Stomach (tissue), 9 donors: ENCODE data around the gene ACCS. TPM values are rescaled to one million over a fixed set of nuclear protein-coding genes. Genes with fewer than 3 reads are reported as not detected.

Experiments
- DNase-seq, 2 donors: peaks; one replicate each; pipeline versions ENCODE4 v3.0.0 to v3.0.0-alpha.2; 2013 to 2019
- H3K27ac ChIP-seq, 5 donors: fragments of 200-600 bp in 4 of 5; sonication (generic) in 4 of 5; one replicate each; pipeline ENCODE4 v1.5.1; 2013 to 2019; ENCODE audit warnings: mild to moderate bottlenecking in 1 of 5, moderate library complexity in 1 of 5
- H3K27me3 ChIP-seq, 3 donors: fragments of 200-600 bp; sonication (generic); one replicate each; pipeline ENCODE4 v1.5.1; 2017 to 2019; ENCODE audit warnings: mixed run types in 1 of 3
- H3K36me3 ChIP-seq, 4 donors: fragments of 200-600 bp; sonication (generic); 1 replicate in 3 of 4; 2 replicates in 1 of 4; pipeline ENCODE4 v1.5.1; 2016 to 2019
- H3K4me1 ChIP-seq, 4 donors: fragments of 200-600 bp; sonication (generic); one replicate each; pipeline ENCODE4 v1.5.1; 2016 to 2019
- H3K4me3 ChIP-seq, 4 donors: fragments of 200-600 bp; sonication (generic) in 3 of 4; one replicate each; pipeline ENCODE4 v1.5.1; 2016 to 2019; ENCODE audit warnings: mild to moderate bottlenecking in 1 of 4
- H3K9me3 ChIP-seq, 4 donors: fragments of 200-600 bp; sonication (generic); one replicate each; pipeline ENCODE4 v1.5.1; 2016 to 2019
- CTCF ChIP-seq, 7 experiments: fragments of 450-650 bp in 4 of 7; fragments of 200-600 bp in 3 of 7; sonication (generic) in 3 of 7; IDR thresholded peaks; one replicate each; pipeline ENCODE4 v1.5.1; 2016 to 2019; ENCODE audit warnings: antibody characterized with exemption in 7 of 7, control low read depth in 2 of 7, mild to moderate bottlenecking in 1 of 7
- EP300 ChIP-seq: sonication (generic); formaldehyde crosslinking; IDR thresholded peaks from one replicate; pipeline ENCODE4 v1.6.1; 2017; ENCODE audit warnings: antibody characterized with exemption
- POLR2A ChIP-seq, 4 donors: fragments of 450-650 bp; IDR thresholded peaks; one replicate each; pipeline ENCODE4 v1.6.1; 2016; ENCODE audit warnings: antibody characterized with exemption in 4 of 4, control low read depth in 2 of 4, mild to moderate bottlenecking in 1 of 4, moderate library complexity in 1 of 4
- POLR2AphosphoS5 ChIP-seq, 3 donors: sonication (generic); formaldehyde crosslinking; IDR thresholded peaks; one replicate each; pipeline ENCODE4 v1.6.1; 2016; ENCODE audit warnings: antibody characterized with exemption in 3 of 3
- WGBS, 5 donors: extraction: QIAGEN DNeasy Blood & Tissue Kit in 3 of 5; methylation state at CpG; one replicate each; pipeline versions ENCODE4 v1.1.5 to v1.1.7; 2013 to 2018; 5-methylcytosine and 5-hydroxymethylcytosine counted together
- intact Hi-C: fragments of 100-400 bp; cut with DNase I; formaldehyde crosslinking; loops from one replicate; pipeline ENCODE4 v1.15.1; 2023; ENCODE audit warnings: low total_unique reads
- polyA plus RNA-seq, 3 donors: library from polyadenylated mRNA; stranded (reverse); fragments of 200-250 nt; gene quantifications; one replicate each; pipeline ENCODE4 v1.2.3, GENCODE V29; 2013
- total RNA-seq, 5 donors: library from RNA; depleted of rRNA; stranded (reverse); fragments of >200 nt; gene quantifications; one replicate each; pipeline versions ENCODE4 v1.1.0 to v1.2.3, GENCODE V29; 2014 to 2016
- donor health status: healthy with polysubstance abuse.
- donor health status: Bipolar disorder and iron deficiency.
- donor health status: healthy.

Gene ACCS
- total and polyA plus RNA-seq, 8 donors = 14.7 to 71.1 (median 28.0) TPM

- Histone ChIP-seq H3K9me3 (peaks cover 0 to 10% (median 4%) of the 10 kb centered on the region in 4 donors), H3K36me3 (no peaks in the 10 kb centered on the region), H3K4me3 (no peak overlapping the region), H3K4me1 (peaks cover 0 to 35% (median 17%) of the 10 kb centered on the region in 4 donors), H3K27me3 (no peaks in the 10 kb centered on the region), H3K27ac (peak overlapping the region in 1 of 5 donors; percentile 82)
- no peak for DNase-seq
- intact Hi-C loops = no loop called here
- WGBS, 5 donors = 77 to 100% (median 91%) methylated on average over 1 of the region's 1 CpG
- TF ChIP-seq EP300 (no peak), POLR2AphosphoS5 (IDR thresholded peaks at IDR 0.05) (no peak), CTCF (IDR thresholded peaks at IDR 0.05) (no peak), POLR2A (IDR thresholded peaks at IDR 0.05) (no peak)
Measured at GRCh38 chr11:44028401-44028800, 37.7 kb upstream of the ACCS start.

- WGBS, 5 donors = 73 to 91% (median 84%) methylated on average over 3 of the region's 3 CpGs
- H3K4me1 ChIP-seq = peaks cover 0 to 35% (median 17%) of the 10 kb centered on the region in 4 donors
- H3K4me3 ChIP-seq = no peak overlapping the region
- peak overlapping the region in 1 of 5 donors; percentile 82 for H3K27ac ChIP-seq
- H3K36me3 ChIP-seq = no peaks in the 10 kb centered on the region
- DNase-seq = no peak
- intact Hi-C loops = no loop called here
- H3K27me3 ChIP-seq = no peaks in the 10 kb centered on the region
- peaks cover 0 to 10% (median 4%) of the 10 kb centered on the region in 4 donors for H3K9me3 ChIP-seq
- TF ChIP-seq POLR2A (IDR thresholded peaks at IDR 0.05) (no peak), CTCF (IDR thresholded peaks at IDR 0.05) (no peak), POLR2AphosphoS5 (IDR thresholded peaks at IDR 0.05) (no peak), EP300 (no peak)
Measured at GRCh38 chr11:44028816-44029506, 37.1 kb upstream of the ACCS start.

GRCh38 chr11:44029507-44029845 is 36.6 kb upstream of the ACCS start:
- Histone ChIP-seq H3K4me1 (peaks cover 0 to 35% (median 17%) of the 10 kb centered on the region in 4 donors), H3K9me3 (peaks cover 0 to 10% (median 4%) of the 10 kb centered on the region in 4 donors), H3K27ac (peak overlapping the region in 1 of 5 donors; percentile 82), H3K27me3 (no peaks in the 10 kb centered on the region), H3K36me3 (no peaks in the 10 kb centered on the region), H3K4me3 (no peak overlapping the region)
- DNase-seq = no peak
- intact Hi-C loops = no loop called here
- WGBS, 5 donors = 84 to 100% (median 94%) methylated on average over 1 of the region's 1 CpG
- TF ChIP-seq CTCF (IDR thresholded peaks at IDR 0.05) = no peak
- TF ChIP-seq POLR2A (IDR thresholded peaks at IDR 0.05) = no peak
- no peak for TF ChIP-seq POLR2AphosphoS5 (IDR thresholded peaks at IDR 0.05)
- no peak for TF ChIP-seq EP300

- Histone ChIP-seq H3K4me1 (peaks cover 0 to 35% (median 17%) of the 10 kb centered on the region in 4 donors), H3K4me3 (no peak overlapping the region), H3K9me3 (peaks cover 0 to 10% (median 4%) of the 10 kb centered on the region in 4 donors), H3K36me3 (no peaks in the 10 kb centered on the region), H3K27me3 (no peaks in the 10 kb centered on the region), H3K27ac (peak overlapping the region in 4 of 5 donors; percentile 56 to 82 (median 71))
- peak in 1 of 2 donors; percentile 88 for DNase-seq
- WGBS, 5 donors = 19 to 44% (median 32%) methylated on average over 5 of the region's 5 CpGs
- no peak for TF ChIP-seq EP300
- peak in 1 of 3 donors; percentile 26 for TF ChIP-seq POLR2AphosphoS5 (IDR thresholded peaks at IDR 0.05)
- intact Hi-C loops = no loop called here
Measured at GRCh38 chr11:44029977-44030911, 35.8 kb upstream of the ACCS start.
